Ishikawa (cell line): ENCODE results near the gene SLC15A4.

ENCODE experiments used
- CEBPB ChIP-seq: IDR thresholded peaks from 2 replicates; pipeline ENCODE4 v1.6.1; 2012
- CREB1 ChIP-seq: IDR thresholded peaks from 2 replicates; pipeline ENCODE4 v1.6.1; 2012; ENCODE audit warnings: low read depth
- EGR1 ChIP-seq: IDR thresholded peaks from 2 replicates; pipeline ENCODE4 v1.6.1; 2012
- EP300 ChIP-seq: IDR thresholded peaks from 2 replicates; pipeline ENCODE4 v1.6.1; 2012; ENCODE audit warnings: borderline replicate concordance
- FOXM1 ChIP-seq: IDR thresholded peaks from 2 replicates; pipeline ENCODE4 v1.6.1; 2012; ENCODE audit warnings: low read depth, borderline replicate concordance
- MAX ChIP-seq: IDR thresholded peaks from 2 replicates; pipeline ENCODE4 v1.6.1; 2012
- NFIC ChIP-seq: IDR thresholded peaks from 2 replicates; pipeline ENCODE4 v1.6.1; 2012
- RAD21 ChIP-seq: IDR thresholded peaks from 2 replicates; pipeline ENCODE4 v1.6.1; 2012; ENCODE audit warnings: low read depth
- REST ChIP-seq: IDR thresholded peaks from 2 replicates; pipeline ENCODE4 v1.6.1; 2012; ENCODE audit warnings: low read depth, mild to moderate bottlenecking
- TAF1 ChIP-seq: IDR thresholded peaks from 2 replicates; pipeline ENCODE4 v1.6.1; 2012; ENCODE audit warnings: low read depth, mild to moderate bottlenecking
- TCF12 ChIP-seq: IDR thresholded peaks from 2 replicates; pipeline ENCODE4 v1.6.1; 2012; ENCODE audit warnings: low read depth
- USF1 ChIP-seq: IDR thresholded peaks from 2 replicates; pipeline ENCODE4 v1.6.1; 2012
- YY1 ChIP-seq: IDR thresholded peaks from 2 replicates; pipeline ENCODE4 v1.6.1; 2012; ENCODE audit warnings: low read depth
- ZBTB7A ChIP-seq: IDR thresholded peaks from 2 replicates; pipeline ENCODE4 v1.6.1; 2012; ENCODE audit warnings: low read depth

- TF ChIP-seq REST (no peak), CREB1 (no peak), USF1 (no peak), MAX (no peak), EP300 (no peak), RAD21 (no peak), TAF1 (no peak), FOXM1 (no peak), EGR1 (no peak), ZBTB7A (no peak), TCF12 (no peak), CEBPB (no peak), YY1 (no peak), NFIC (no peak)
Observed at GRCh38 chr12:128863957-128864356, 40.2 kb upstream of the SLC15A4 start.
